Measurements from ENCODE around the gene DIRAS3. TPM values are rescaled to one million over a fixed set of nuclear protein-coding genes. Genes with fewer than 3 reads are reported as not detected.

DIRAS3 gene
- total and polyA plus RNA-seq, 2 of the 8 experiments (the other 6 are each of a cell fraction or from before 2014, with no cell fraction given): 0.11 TPM; not detected in 1

DNA sequence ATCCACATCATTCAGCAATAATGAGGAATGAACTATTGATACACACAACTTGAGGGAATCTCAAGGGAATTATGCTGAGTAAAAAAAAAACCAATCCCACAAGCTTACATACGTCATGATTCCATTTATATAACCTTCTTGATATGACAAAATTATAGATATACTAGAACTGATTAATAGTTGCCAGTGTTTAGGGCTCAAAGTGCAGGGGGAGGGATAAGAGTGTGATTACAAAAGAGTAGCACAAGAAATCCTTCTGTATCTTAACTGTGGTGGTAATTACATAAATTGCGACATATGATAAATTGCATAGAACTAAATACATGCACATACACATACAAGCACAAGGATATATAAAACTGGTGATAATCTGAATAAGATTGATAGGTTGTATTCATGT lies 13.5 kb downstream of the DIRAS3 start:
- Histone ChIP-seq H3K23ac (ENCODE audit: insufficient read length) (no peak overlapping the region), H2BK12ac (ENCODE audit: low read depth, low read length) (no peak overlapping the region), H3K4me3 (ENCODE audit: extremely low read depth in 1 of 4, insufficient read depth in 2 of 4, low read depth in 3 of 4, low read length in 4 of 4) (no peak overlapping the region), H3K18ac (ENCODE audit: extremely low read depth, low read length) (no peak overlapping the region), H3K56ac (replicated peaks; ENCODE audit: insufficient read length, low read depth, low read length) (no peak overlapping the region), H3K9me3 (ENCODE audit: insufficient read depth in 2 of 2, low read depth in 1 of 2, low read length in 1 of 2) (no peaks in the 10 kb centered on the region), H3K79me1 (ENCODE audit: low read depth, low read length) (no peaks in the 10 kb centered on the region), H3K14ac (ENCODE audit: insufficient read length) (no peak overlapping the region), H4K20me1 (replicated peaks in 1 of 2; ENCODE audit: control insufficient read depth in 1 of 2, insufficient read depth in 2 of 2, low read length in 2 of 2) (no peaks in the 10 kb centered on the region), H2BK20ac (ENCODE audit: low read length) (no peak overlapping the region), H3K27me3 (replicated peaks in 1 of 4; ENCODE audit: control insufficient read depth in 3 of 4, extremely low read depth in 1 of 4, insufficient read depth in 3 of 4, low read length in 3 of 4) (no peaks in the 10 kb centered on the region), H2BK120ac (replicated peaks; ENCODE audit: low read depth, low read length) (no peak overlapping the region), H2AK5ac (ENCODE audit: low read depth, low read length) (no peak overlapping the region), H3K4me2 (ENCODE audit: insufficient read depth in 1 of 2, low read depth in 2 of 2, low read length in 2 of 2) (no peak overlapping the region), H3K27ac (ENCODE audit: low read depth, low read length) (no peak overlapping the region), H3K23me2 (ENCODE audit: low read depth, low read length) (no peaks in the 10 kb centered on the region), H3K9ac (replicated peaks in 1 of 4; ENCODE audit: extremely low read depth in 1 of 4, low read depth in 3 of 4, low read length in 3 of 4) (no peak overlapping the region), H4K91ac (replicated peaks; ENCODE audit: insufficient read length, low read length) (no peak overlapping the region), H3K79me2 (ENCODE audit: control insufficient read depth in 1 of 2, insufficient read depth in 2 of 2, low read length in 2 of 2) (no peaks in the 10 kb centered on the region), H3K36me3 (ENCODE audit: control insufficient read depth in 2 of 4, insufficient read depth in 4 of 4, low read length in 3 of 4) (no peaks in the 10 kb centered on the region), H2BK15ac (ENCODE audit: low read length) (no peak overlapping the region), H3K4ac (replicated peaks; ENCODE audit: insufficient read length, low read depth, low read length) (no peak overlapping the region), H2BK5ac (ENCODE audit: low read depth, low read length) (no peak overlapping the region), H2AFZ (ENCODE audit: low read length) (no peak overlapping the region), H4K8ac (ENCODE audit: extremely low read depth, insufficient read depth, low read length) (no peak overlapping the region), H3K4me1 (replicated peaks in 1 of 4; ENCODE audit: control insufficient read depth in 3 of 4, insufficient read depth in 4 of 4, low read length in 3 of 4) (no peaks in the 10 kb centered on the region), H4K5ac (ENCODE audit: insufficient read length, low read depth, low read length) (no peak overlapping the region)
- FAIRE-seq (no peak), DNase-seq (ENCODE audit: low read depth in 1 of 2, low spot score in 2 of 2) (no peak)
- ChIA-PET POLR2A (ENCODE audit: partially characterized antibody) (no interaction called here), CTCF (ENCODE audit: partially characterized antibody) (interaction anchor here (1.0 kb wide), 1 partner anchor 181 kb away, joined by 3 read pairs; no protein-coding TSS in a partner anchor)
- WGBS, 2 experiments (ENCODE audit: extremely low coverage in 1 of 2, insufficient coverage in 1 of 2, insufficient read length in 1 of 2, insufficient replicate concordance in 2 of 2, low coverage in 1 of 2, low lambda C conversion rate in 2 of 2, missing lambda C conversion rate in 1 of 2): 98% methylated on average over 2 of the region's 2 CpGs; no CpG with 5 or more reads in 1 of the 2 experiments
- no peak for TF ChIP-seq CHD2 (IDR thresholded peaks at IDR 0.05; ENCODE audit: low read length)
- TF ChIP-seq, protein P1, sequence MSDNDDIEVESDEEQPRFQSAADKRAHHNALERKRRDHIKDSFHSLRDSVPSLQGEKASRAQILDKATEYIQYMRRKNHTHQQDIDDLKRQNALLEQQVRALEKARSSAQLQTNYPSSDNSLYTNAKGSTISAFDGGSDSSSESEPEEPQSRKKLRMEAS (IDR thresholded peaks at IDR 0.05): no peak
- no peak for TF ChIP-seq SIRT6 (IDR thresholded peaks at IDR 0.05; ENCODE audit: low read length)
- TF ChIP-seq GABPA (IDR thresholded peaks at IDR 0.05; ENCODE audit: borderline replicate concordance, insufficient read depth, low read length): no peak
- no peak for TF ChIP-seq MAFK (IDR thresholded peaks at IDR 0.05; ENCODE audit: low read depth, low read length)
- no peak for TF ChIP-seq SRF (IDR thresholded peaks at IDR 0.05; ENCODE audit: low read depth, low read length)

Measured in H1 (cell line).